ENCODE results near the gene ZDHHC24. TPM values are rescaled to one million over a fixed set of nuclear protein-coding genes. Genes with fewer than 3 reads are reported as not detected.

The ZDHHC24 gene
- total RNA-seq, 1 experiment from 2014 or later, result 29.5 TPM

GRCh38 chr11:66554602-66555001 is 8.8 kb upstream of the ZDHHC24 start:
- Histone ChIP-seq H3K4me1 (ENCODE audit: control insufficient read depth, insufficient read depth, low read length) (no peaks in the 10 kb centered on the region), H3K27me3 (ENCODE audit: control insufficient read depth, insufficient read depth, low read length) (no peaks in the 10 kb centered on the region; the same call in 1 of the 2 replicates), H3K27ac (ENCODE audit: low read length) (no peak overlapping the region), H3K4me3 (ENCODE audit: low read depth in 2 of 2, low read length in 2 of 2) (no peak overlapping the region), H3K9me3 (ENCODE audit: control insufficient read depth, insufficient read depth, low read depth, low read length) (no peaks in the 10 kb centered on the region), H3K36me3 (ENCODE audit: control insufficient read depth, insufficient read depth, low read length) (no peaks in the 10 kb centered on the region)
- ATAC-seq, result no peak
- TF ChIP-seq TCF7L2 (IDR thresholded peaks at IDR 0.05; ENCODE audit: low read depth, low read length) (no peak), SIN3A (IDR thresholded peaks at IDR 0.05; ENCODE audit: borderline replicate concordance, insufficient read depth, low read depth, low read length) (no peak), POLR2AphosphoS5 (IDR thresholded peaks at IDR 0.05; ENCODE audit: low read depth, low read length) (no peak)
- TF ChIP-seq, protein P1, sequence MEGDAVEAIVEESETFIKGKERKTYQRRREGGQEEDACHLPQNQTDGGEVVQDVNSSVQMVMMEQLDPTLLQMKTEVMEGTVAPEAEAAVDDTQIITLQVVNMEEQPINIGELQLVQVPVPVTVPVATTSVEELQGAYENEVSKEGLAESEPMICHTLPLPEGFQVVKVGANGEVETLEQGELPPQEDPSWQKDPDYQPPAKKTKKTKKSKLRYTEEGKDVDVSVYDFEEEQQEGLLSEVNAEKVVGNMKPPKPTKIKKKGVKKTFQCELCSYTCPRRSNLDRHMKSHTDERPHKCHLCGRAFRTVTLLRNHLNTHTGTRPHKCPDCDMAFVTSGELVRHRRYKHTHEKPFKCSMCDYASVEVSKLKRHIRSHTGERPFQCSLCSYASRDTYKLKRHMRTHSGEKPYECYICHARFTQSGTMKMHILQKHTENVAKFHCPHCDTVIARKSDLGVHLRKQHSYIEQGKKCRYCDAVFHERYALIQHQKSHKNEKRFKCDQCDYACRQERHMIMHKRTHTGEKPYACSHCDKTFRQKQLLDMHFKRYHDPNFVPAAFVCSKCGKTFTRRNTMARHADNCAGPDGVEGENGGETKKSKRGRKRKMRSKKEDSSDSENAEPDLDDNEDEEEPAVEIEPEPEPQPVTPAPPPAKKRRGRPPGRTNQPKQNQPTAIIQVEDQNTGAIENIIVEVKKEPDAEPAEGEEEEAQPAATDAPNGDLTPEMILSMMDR (IDR thresholded peaks at IDR 0.05), result no peak
- TF ChIP-seq, protein P2, sequence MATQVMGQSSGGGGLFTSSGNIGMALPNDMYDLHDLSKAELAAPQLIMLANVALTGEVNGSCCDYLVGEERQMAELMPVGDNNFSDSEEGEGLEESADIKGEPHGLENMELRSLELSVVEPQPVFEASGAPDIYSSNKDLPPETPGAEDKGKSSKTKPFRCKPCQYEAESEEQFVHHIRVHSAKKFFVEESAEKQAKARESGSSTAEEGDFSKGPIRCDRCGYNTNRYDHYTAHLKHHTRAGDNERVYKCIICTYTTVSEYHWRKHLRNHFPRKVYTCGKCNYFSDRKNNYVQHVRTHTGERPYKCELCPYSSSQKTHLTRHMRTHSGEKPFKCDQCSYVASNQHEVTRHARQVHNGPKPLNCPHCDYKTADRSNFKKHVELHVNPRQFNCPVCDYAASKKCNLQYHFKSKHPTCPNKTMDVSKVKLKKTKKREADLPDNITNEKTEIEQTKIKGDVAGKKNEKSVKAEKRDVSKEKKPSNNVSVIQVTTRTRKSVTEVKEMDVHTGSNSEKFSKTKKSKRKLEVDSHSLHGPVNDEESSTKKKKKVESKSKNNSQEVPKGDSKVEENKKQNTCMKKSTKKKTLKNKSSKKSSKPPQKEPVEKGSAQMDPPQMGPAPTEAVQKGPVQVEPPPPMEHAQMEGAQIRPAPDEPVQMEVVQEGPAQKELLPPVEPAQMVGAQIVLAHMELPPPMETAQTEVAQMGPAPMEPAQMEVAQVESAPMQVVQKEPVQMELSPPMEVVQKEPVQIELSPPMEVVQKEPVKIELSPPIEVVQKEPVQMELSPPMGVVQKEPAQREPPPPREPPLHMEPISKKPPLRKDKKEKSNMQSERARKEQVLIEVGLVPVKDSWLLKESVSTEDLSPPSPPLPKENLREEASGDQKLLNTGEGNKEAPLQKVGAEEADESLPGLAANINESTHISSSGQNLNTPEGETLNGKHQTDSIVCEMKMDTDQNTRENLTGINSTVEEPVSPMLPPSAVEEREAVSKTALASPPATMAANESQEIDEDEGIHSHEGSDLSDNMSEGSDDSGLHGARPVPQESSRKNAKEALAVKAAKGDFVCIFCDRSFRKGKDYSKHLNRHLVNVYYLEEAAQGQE (IDR thresholded peaks at IDR 0.05; ENCODE audit: insufficient read depth in 1 of 2, low read depth in 2 of 2, low read length in 1 of 2), result no peak
- BruUV-seq (replicated peaks), result no TSS peak
- ChIA-PET POLR2A (interaction anchor here (0.6 kb wide), 1 partner anchor 35 kb away, joined by 8 read pairs; no protein-coding TSS in a partner anchor), CTCF (interaction anchor here (0.6 kb wide), 1 partner anchor 31 kb away, joined by 6 read pairs; no protein-coding TSS in a partner anchor)
- no peak for DNase-seq (ENCODE audit: low read depth, low spot score)
- in situ Hi-C loops (cut with HindIII; ENCODE audit: low pct_unique_long_range_greater_than_20kb, low sequenced_read_pairs), result no loop called here
- intact Hi-C loops (cut with micrococcal nuclease; ENCODE audit: unreplicated experiment), result no loop called here

DNA sequence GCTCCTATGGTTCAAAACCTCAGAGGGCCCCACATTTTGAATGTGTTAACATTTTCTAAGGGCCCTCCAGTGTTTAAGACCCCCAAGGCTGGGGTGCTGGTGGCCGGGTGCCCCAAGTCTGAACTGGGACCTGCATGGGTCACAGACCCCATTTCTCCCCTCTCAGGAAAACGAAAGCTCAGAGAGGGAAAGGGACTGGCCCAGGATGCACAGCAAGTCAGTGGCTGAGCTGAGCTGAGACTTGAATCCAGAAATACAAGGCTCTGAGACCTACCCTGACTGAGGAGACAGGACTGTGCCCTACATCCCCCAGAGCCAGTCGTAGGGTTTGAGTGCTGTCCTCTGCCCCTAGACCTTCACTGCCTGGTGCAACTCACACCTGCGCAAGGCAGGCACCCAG is 5.0 kb upstream of the ZDHHC24 start:
- POLR2A ChIA-PET, result no interaction called here
- intact Hi-C loops (cut with micrococcal nuclease; ENCODE audit: unreplicated experiment) (no loop called here), in situ Hi-C loops (cut with HindIII; ENCODE audit: low pct_unique_long_range_greater_than_20kb, low sequenced_read_pairs) (no loop called here)
- no peak for DNase-seq (ENCODE audit: low read depth, low spot score)
- ATAC-seq, result no peak
- CTCF ChIA-PET, result no interaction called here
- no peak for TF ChIP-seq POLR2AphosphoS5 (IDR thresholded peaks at IDR 0.05; ENCODE audit: low read depth, low read length)
- no peak for TF ChIP-seq SIN3A (IDR thresholded peaks at IDR 0.05; ENCODE audit: borderline replicate concordance, insufficient read depth, low read depth, low read length)
- TF ChIP-seq, protein P2 (IDR thresholded peaks at IDR 0.05; ENCODE audit: insufficient read depth in 1 of 2, low read depth in 2 of 2, low read length in 1 of 2), result no peak
- TF ChIP-seq, protein P1 (IDR thresholded peaks at IDR 0.05), result no peak
- no peak for TF ChIP-seq TCF7L2 (IDR thresholded peaks at IDR 0.05; ENCODE audit: low read depth, low read length)
- no TSS peak for BruUV-seq (replicated peaks)
- no peaks in the 10 kb centered on the region for H3K27me3 ChIP-seq (ENCODE audit: control insufficient read depth, insufficient read depth, low read length)
- no peak overlapping the region for H3K27ac ChIP-seq (ENCODE audit: low read length)
- H3K9me3 ChIP-seq (ENCODE audit: control insufficient read depth, insufficient read depth, low read depth, low read length), result no peaks in the 10 kb centered on the region
- peaks cover 9% of the 10 kb centered on the region for H3K4me1 ChIP-seq (ENCODE audit: control insufficient read depth, insufficient read depth, low read length)
- no peak overlapping the region for H3K4me3 ChIP-seq (ENCODE audit: low read depth in 2 of 2, low read length in 2 of 2)
- H3K36me3 ChIP-seq (ENCODE audit: control insufficient read depth, insufficient read depth, low read length), result no peaks in the 10 kb centered on the region

All from Panc1 (cell line).